HG03520 (cell line): ENCODE data around the gene TRPV2.

ENCODE experiments used
- ATAC-seq: cut with Tn5 transposase; IDR thresholded peaks from one replicate; pipeline ENCODE4 v1.9.1; 2021; ENCODE audit warnings: mild to moderate bottlenecking, moderate library complexity; ENCODE audit not compliant: unreplicated experiment

Gene TRPV2

GRCh38 chr17:16473044-16474011, 58.0 kb downstream of the TRPV2 start:
- ATAC-seq = no peak

GRCh38 chr17:16474012-16474725, 58.8 kb downstream of the TRPV2 start:
- no peak for ATAC-seq

GRCh38 chr17:16475179-16475704, 59.9 kb downstream of the TRPV2 start:
- ATAC-seq = no peak

- no peak for ATAC-seq
Measured at GRCh38 chr17:16477255-16477654, 61.9 kb downstream of the TRPV2 start.

- ATAC-seq = no peak
Measured at GRCh38 chr17:16477666-16478065, 62.3 kb downstream of the TRPV2 start.

GRCh38 chr17:16478649-16479048, 63.3 kb downstream of the TRPV2 start:
- no peak for ATAC-seq

- no peak for ATAC-seq
Measured at GRCh38 chr17:16479264-16479663, 63.9 kb downstream of the TRPV2 start.

GRCh38 chr17:16480995-16481394, 65.6 kb downstream of the TRPV2 start:
- no peak for ATAC-seq

GRCh38 chr17:16482253-16482652, 66.9 kb downstream of the TRPV2 start:
- no peak for ATAC-seq

GRCh38 chr17:16483021-16483645, 67.8 kb downstream of the TRPV2 start:
- ATAC-seq = no peak

GRCh38 chr17:16484445-16485175, 69.2 kb downstream of the TRPV2 start:
- no peak for ATAC-seq
